SIG-M5 (cell line): ENCODE results near the gene PDZRN3.

Source experiments
- DNase-seq: peaks from one replicate; lab custom pipeline; 2025; lab: John Stamatoyannopoulos, UW

The PDZRN3 gene

DNA sequence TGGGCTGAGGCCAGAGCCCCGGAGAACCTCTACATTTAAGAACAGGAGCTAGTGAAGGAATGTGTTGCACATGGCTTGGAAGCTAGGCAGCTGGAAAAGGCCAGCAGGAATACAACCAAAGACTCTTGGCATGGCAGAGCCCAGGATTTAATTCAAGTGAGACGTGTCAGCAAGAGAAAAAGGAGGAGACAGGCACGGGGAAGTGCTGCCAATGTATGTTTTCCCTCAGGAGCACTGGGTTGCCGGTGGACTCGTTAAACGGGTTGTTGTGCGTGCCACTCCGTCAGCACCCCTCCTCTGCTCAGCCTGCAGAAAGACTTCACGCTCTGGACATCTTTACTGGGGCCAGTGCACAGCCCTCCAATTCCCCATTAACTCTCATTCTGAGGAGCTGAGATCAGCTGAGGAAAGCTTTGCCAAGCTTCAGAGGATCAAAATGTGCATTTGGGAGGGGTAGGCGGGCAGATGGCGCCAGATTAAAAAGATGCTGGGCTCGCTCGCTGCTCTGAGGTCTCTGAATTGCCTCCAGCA, 103.7 kb downstream of the PDZRN3 start:
- DNase-seq: no peak

DNA sequence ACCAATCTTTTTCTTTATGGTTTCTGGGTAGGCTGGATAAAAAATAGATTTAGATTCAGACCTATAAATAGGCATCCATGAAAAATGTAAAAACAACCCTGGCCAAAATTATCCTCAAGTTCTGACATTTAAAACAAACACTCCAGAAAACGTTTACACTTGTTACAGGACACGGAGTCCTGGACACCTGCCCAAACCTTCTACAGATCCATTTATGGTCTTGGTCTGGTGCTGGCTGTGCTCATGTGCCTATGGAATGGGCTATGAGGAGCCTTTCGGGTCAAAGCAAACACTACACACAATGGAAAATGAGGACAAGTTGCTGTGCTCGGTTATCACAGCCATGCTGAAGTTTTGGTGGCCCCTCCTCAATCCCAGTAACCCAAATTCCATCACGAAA, 108.1 kb downstream of the PDZRN3 start:
- DNase-seq: no peak

DNA sequence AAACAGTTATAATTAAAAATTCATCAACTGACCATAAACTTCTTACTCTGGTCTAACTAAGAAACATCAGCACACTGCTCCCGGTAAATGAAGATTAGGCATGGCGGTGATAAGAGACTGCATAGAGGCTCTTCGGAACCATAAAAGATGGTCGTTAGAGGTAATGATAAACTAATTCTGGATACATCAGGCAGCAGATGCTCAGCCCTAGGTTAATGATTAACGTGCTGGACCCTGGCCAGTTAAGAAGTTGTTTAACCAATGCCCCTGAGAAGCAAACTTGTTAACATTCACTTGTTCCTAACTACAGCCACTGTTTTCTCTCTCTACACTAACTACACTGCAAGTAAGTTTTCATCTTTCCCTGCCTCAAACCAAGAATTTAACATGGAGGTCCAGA, 111.5 kb downstream of the PDZRN3 start:
- no peak for DNase-seq

DNA sequence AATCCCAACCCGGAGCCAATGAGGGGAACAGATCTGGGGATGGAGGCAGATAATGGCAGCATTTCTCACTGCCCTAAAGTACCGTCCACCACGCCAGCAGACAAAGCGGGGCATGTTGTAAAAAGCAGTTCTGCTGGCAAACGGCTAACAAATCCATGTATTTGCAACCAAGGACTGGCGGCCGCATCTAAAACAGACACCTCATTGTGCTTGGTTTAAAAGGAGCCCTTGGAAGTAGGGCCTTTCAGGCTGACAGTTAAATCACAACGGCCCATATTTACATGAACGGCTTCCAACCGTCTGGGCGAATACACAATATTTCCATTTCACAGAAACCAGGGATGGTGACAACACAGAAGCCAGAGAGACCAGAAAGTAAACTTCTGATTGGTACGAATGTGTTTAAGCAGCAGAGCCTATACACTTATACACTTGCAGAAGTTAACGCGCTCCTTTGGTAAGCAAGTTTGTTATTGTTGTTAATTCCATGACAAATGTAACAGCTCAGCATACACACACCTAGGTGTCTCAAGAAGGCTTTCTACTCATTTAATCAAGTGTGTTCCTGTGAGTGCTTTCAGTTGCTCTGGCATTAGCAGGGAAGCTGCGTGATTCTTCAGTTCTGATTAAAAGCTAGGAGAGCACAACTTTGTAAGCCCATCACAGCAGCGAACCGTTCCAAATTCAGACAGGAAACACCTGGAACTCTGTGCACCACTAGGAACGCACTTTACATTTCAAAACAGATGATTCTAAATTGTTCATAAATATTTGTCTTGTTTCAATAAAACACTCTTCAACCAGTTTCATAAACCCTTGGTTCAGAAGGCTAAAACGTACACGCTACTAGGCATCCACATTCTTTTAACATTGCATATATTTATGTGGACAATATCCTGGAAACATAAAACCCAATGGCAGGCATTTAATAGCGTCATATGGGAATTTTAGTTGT, 112.9 kb downstream of the PDZRN3 start:
- DNase-seq: no peak

DNA sequence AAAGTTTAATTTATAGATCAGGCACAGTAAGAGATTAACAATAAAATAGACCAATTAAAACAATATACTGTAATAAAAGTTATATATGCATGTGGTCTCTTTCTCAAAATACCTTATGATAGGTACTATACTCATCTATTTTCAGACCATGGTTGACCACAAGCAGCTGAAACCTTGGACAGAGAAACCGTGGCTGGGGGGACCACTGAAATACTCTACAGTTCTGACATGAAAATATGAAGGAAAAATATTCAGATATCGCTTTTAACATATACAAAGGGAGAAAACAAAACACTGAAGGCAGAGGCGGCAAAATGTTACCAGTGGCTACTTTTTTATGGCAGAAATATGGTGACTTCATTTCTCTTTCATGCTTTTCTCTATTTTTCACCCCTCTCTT, 114.0 kb downstream of the PDZRN3 start:
- DNase-seq: no peak

DNA sequence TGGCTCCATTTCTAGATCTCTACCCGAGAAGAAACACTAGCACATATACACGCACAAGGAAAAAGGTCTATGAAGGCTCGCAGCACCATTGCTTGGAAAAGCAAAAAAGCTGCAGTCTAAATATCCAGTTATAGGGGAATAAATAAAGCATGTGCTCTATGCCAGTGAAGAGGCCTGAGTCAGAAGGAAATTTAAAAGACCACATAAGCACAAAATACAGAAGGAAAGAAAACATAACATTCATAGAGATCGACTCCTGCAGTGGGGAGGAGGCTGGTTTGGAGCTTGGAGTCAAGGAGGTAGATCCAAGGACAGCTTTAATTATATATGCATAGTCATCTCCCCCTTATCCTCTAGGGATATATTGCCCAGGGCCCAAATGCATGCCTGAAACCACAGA, 114.4 kb downstream of the PDZRN3 start:
- no peak for DNase-seq

DNA sequence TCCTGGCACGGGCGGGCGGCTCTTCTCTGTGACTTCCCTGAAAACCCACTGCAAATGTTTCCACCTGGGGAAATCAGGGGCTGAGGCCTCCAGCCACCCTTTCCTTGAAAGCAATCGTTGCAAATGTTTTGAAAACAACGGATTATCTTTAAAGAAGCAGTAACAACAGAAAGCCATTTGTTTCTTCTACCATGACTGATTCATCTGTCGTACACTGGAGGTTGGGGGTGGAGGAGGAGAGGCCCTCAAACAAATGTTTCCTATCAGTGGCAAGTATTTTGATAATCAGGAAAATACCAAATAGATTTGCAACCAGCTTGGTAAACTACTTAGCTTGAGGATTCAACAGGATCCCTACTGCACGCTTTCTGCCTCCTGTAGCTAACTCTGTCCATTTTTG, 114.9 kb downstream of the PDZRN3 start:
- DNase-seq: no peak

DNA sequence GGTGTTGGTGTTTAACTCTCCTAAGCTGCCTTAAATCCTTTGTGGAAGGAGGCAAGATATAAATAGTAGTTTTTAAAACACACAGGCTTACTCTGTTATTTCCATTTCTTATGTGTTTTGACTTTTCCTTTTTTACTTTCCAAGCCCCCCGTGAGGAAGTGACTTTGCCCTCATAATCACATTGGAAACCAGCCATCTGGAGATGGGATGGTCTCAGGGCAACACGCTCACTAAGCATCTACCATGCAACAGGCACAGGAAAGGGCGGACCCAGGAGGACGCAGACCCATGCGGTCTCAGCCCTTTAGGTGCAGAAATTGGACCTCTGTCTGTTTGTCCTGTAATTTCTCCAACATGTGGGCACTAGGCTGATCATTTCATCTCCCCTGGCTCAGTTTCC, 115.7 kb downstream of the PDZRN3 start:
- DNase-seq: no peak

DNA sequence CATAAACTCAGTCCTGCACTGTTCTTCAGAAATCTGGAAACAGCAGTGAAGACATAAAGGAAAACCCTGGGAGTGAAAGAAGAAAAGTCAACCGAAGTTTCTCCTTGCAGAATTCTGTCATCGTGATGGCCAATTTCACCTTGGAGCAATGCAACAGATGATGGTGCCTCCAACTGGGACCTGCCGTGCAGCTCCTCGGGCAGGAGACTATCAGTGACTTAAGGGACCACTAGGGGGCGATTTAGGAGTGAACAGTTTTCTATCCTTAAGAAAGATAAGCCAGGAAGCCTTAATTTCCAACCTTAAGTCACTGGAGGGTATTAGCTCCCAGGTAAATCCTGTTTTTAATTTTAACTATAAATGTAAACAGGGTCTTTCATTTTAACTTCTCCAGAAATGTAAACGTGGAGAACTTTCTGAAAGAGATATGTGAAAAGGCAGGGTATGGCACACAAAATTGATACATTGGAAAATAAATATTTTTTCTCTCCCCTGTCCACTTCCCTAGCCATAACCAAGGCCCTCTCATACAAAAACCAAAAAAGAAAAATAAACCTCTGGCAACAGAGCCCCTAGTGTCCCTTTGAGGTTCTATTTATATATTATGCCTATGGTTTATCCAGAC, 116.3 kb downstream of the PDZRN3 start:
- DNase-seq: no peak

DNA sequence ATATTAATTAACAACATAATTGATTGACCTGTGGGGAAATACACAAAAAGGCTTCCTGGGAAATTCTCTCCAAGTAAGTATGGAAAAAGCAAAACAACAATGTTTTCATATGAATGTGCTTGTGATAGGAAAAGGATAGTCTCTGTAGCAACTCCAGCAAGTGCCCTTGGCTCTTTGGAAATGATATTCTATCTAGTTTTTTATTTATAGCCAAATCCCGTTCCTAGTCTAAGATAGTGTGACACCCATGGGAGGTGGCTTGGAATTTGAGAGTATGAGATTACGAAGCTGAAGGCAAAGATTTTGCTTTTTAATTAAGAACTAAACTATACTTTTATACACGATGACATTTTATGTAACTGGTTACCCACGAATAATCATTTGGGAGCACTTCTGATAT, 119.9 kb downstream of the PDZRN3 start:
- DNase-seq: no peak

DNA sequence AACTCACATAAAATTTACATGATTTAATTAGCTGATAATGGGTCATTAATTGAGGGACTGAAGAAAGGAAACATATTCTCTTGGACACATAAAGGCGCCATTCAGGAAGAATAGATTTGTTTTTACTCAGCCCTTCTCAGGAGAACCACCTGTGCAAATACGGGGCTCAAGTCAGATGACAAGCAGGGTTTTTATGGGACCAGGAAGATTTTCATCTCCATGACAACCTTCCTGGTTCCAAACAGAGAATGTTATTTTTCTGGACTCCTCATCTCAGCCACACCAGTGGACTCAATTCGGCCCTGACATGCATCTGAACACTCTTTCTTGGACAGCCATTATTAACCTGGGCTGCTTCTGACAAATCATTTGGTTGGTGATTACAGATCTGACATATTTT, 120.5 kb downstream of the PDZRN3 start:
- DNase-seq: no peak

DNA sequence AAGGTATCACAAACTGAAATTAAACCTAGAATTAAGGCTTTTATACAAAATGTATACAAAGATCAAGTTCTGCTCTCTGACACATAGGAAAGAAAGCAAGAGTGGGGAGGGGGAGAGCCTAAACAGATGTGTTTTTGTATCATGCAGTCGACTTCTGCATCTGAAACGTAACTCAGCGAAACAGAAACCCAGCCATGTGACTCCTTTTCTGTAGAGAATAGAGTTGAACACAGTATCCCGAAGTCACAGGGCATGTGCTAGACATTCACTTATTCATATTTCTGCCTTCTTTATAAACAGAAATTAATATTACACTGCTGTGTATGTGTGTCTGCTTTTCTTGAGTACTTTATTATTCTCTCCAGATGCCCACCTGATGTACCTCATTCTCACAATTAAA, 121.0 kb downstream of the PDZRN3 start:
- DNase-seq: no peak

DNA sequence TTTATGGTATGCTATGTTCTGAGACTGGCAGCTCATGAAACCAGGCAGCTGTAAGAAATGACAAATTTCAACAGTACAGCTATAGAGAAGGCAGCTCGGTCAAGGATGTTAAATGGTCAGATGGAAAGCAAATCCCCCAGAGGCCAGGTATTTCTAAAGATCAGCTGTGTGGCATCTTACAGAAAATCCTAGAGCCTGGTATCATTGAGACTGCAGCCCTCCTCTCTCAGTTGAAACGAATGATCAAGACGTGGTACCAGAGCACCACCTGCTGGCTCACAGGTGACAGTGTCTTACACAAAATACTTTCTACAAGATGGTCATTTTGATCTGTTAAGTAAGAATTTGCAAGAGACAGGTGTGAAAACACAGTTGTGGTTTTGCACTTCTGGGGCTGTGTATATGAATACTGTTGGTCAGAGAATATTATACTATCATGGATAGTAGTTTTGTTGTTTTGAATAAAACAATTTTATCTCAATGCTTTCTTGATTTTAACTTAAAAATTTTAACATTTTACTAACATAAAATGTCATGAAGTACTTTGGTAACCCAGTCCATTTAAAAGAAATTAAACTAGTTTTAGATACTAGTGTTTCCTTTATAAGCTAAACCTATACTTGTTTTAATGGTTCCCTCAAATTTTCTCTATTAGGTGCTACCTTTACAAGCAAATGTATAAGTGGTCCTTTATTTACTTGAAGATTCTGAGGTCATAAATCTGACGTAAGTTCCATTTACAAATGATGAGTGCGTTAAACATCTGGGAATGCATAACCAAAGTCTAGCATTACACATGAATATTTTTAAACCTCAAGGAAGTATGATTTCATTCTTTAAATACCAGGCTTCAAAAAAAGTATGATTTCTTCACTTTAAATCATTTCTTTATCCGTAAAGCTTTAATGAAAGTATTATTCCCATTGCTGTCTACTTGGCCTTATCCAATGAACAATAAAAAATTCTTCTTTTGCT, 121.8 kb downstream of the PDZRN3 start:
- no peak for DNase-seq

DNA sequence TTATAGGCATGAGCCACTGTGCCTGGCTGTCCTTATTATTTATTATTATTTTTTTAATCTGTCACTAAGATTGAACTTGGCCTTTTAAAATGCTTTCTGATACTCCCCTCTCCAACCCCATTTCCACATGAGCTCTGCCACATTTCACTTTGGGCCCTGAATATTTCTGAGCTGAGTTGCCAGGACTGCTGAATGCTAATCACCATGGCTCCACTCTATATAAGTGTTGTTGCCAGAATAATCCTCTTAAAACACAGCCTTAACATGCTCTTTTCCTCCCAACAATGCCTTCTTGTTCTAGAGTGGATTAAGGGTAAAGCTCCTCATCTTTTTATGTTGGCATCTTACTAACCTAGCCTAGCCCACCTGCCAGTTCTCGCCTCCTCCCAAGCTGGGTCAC, 124.4 kb downstream of the PDZRN3 start:
- DNase-seq: no peak

DNA sequence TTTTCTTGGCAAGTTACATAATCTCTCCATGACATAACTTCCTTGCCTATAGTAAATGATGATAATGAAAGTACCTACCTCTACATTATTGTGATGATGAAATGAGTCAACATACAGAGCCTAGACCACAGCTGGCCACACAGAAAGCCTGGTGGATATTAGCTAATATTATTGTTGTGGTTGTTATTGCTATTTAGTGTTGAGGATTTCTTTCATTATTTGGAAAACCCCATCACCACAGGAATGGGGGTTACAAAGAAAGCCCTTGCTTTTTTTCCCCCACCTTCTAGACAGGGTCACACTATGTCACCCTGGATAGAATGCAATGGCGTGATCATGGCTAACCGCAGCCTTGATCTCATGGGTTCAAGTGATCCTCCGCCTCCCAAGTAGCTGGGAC, 125.0 kb downstream of the PDZRN3 start:
- DNase-seq: no peak

DNA sequence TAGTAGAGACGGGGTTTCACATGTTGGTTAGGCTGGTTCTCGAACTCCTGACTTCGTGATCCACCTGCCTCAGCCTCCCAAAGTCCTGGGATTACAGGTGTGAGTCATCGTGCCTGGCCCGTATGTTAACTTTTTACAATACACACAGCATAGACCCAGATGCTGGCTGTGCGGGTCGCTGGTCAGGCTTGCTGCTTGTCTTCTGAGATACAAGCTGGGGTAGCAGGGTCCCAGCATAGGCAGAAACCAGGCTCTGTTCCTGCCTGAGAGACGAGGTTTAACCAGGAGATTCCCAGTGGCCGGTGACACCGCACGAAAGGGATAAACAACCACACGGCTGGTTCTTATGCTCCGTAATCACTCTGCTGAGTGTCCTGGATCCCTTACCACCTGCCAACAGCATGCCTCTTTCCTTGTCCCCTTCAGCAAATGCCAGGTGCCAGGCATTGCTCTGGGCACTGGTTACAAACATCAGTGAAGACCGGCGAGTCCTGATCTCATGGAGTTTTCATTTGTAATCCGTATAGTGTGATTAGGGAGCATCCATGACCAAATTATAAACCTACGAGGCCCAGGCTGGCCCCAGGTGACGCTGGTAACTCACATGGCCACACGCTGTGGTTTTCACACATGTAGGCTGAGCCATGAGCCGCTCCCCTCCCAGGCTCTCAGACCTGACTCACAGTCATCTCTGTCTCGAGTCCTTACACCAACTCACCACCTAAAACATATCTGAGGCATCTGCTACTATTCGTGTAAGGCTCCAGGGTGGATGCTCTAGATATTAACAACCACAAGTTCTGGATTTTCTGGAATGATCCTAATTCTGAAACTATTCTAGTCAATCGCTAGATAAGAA, 125.7 kb downstream of the PDZRN3 start:
- DNase-seq: no peak

DNA sequence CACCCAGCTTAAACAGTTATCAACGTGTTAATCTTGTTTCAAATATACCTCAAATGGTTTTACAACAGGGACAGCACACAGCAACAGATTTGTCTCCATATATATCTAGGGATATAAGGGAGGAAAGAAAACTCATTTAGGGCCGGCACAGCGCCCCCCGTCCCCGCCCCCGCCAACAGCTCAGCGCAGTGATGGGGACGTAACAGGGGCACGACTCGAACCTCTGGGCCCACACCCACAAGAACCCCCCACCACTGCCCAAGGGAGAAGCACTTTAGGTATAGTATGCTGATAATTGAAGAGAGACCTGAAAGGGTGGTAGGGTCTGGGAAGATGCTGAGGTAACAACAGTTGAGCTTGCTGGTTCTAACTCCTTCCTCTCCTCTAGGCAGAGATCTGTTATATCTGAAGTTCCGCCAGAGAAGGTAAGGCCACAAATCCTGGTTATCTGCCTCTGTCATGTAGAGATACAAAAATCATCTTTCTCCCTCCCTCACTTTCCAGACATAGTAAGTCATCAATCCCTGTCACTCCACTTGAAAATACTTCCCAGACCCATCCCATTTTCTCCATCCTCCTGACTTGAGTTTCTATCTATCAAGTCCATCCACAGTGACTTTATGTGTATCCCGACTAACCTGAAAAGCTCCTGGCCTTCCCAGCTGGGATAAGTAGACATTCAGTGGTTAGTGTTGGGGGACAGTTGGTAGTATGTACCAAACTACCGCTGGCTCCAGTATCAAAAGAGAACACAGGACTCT, 126.9 kb downstream of the PDZRN3 start:
- DNase-seq: no peak

DNA sequence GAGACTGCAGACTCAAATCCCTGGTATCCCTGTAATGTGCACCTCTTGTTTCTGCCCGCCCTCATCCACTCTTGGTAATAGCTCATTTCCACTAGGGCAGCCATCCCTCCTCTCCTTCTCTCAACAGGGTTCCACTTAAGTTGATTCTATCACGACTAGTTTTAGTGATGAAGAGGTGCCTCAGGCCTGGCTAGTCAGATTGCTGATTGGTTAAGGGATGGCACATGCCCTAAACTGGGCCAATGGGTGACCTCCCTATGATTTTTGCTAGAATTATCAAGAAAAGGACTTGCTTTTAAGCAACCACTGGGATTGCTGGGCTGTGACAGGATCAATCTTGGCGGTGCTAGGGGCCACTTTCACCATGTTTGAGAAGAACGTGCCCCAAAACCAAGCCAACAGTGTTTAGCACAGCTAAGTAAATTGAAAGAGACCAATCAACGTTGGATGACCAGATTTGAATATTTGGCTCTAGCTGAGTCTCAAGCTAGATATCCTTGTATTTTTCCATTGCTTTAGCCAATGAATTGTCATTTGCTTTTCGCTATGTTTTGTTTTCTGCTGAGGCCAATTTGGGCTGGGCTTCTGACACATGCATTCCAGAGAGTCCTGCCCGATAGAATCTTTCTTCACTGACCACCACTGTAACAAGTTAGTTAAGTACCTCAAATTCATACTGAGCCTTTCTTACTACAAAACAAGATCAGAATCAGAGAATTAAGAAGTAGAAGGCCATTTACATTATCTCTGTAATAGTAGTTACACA, 131.0 kb downstream of the PDZRN3 start:
- DNase-seq: no peak

DNA sequence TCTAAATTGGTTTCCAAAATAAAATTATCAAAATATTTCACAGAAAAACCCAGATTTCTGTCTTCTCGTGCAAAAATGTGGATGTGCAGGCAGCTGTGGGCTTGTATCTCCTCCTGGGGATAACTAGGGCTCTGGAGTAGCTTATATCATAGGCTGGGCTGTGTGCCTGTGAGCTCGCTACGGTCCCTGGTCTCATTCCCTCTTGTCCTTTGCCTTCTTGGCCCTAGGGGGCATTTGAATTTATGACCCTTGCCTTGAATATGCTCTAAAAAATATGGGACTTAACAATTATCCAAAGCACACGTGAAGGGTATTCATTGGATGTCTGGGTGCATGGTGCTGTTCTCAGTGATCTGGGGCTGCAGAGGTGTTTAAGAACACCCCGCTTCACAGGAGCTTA, 132.6 kb downstream of the PDZRN3 start:
- DNase-seq: no peak

DNA sequence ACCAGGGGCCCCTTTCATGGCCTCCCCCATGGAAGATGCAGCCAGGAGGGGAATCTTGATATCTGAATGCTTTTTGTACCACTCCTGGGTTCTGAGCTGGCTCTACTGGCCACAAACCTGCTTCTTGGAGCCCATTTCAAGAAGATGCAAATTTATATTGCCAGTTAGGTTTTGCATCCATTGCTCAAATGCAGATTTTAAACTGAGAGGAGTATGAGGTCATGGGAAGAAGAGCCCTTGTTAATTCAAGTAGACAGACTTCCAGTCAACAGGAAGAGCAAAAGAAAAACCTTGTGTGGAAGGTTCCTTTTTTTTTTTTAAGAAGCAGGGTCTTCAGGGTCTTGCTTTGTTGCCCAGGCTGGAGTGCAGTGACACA, 133.5 kb downstream of the PDZRN3 start:
- no peak for DNase-seq
